Endodermal cell (in vitro differentiated cells): Measurements from ENCODE around the gene DNAJC17. TPM values are rescaled to one million over a fixed set of nuclear protein-coding genes. Genes with fewer than 3 reads are reported as not detected.
A peak's percentile ranks its signal among the peaks of the same experiment; 100 is the strongest.

Experiments
- DNase-seq: peaks from one replicate; pipeline ENCODE4 v3.0.0-alpha.2; 2017
- H3K27ac ChIP-seq: 2 replicates; pipeline ENCODE4 v1.5.1; 2013; ENCODE audit warnings: mild to moderate bottlenecking, low read depth, low read length, moderate library complexity
- H3K27me3 ChIP-seq: 2 replicates; pipeline ENCODE4 v1.6.1; 2013; ENCODE audit warnings: mild to moderate bottlenecking, low read length, moderate library complexity; ENCODE audit not compliant: insufficient read depth, control insufficient read depth, poor library complexity, severe bottlenecking
- H3K36me3 ChIP-seq: 2 replicates; pipeline ENCODE4 v1.7.0; 2013; ENCODE audit warnings: mild to moderate bottlenecking, low read length, moderate library complexity; ENCODE audit not compliant: control insufficient read depth, insufficient read depth
- H3K4me1 ChIP-seq: one replicate; pipeline ENCODE4 v1.7.0; 2013; ENCODE audit warnings: low read length; ENCODE audit not compliant: control insufficient read depth, insufficient read depth
- H3K4me3 ChIP-seq: 2 replicates; pipeline ENCODE4 v1.5.1; 2013; ENCODE audit warnings: mild to moderate bottlenecking, low read length, moderate library complexity
- H3K9ac ChIP-seq: 2 replicates; pipeline ENCODE4 v1.6.1; 2013; ENCODE audit warnings: mild to moderate bottlenecking, low read length, moderate library complexity; ENCODE audit not compliant: poor library complexity, severe bottlenecking; ENCODE audit errors: extremely low read depth
- H3K9me3 ChIP-seq: 2 replicates; pipeline ENCODE4 v1.6.1; 2013; ENCODE audit warnings: mild to moderate bottlenecking, low read length, moderate library complexity; ENCODE audit not compliant: control insufficient read depth
- H3K27ac Mint-ChIP-seq: 2 replicates; pipeline ENCODE4 v1.8.0; 2020; ENCODE audit warnings: mixed read lengths
- H3K27me3 Mint-ChIP-seq: 2 replicates; pipeline ENCODE4 v1.8.0; 2021; ENCODE audit warnings: mild to moderate bottlenecking, mixed read lengths; ENCODE audit not compliant: insufficient read depth
- H3K36me3 Mint-ChIP-seq: 2 replicates; pipeline ENCODE4 v1.8.0; 2020; ENCODE audit warnings: low read depth, mixed read lengths
- H3K4me1 Mint-ChIP-seq: 2 replicates; pipeline ENCODE4 v1.8.0; 2020; ENCODE audit warnings: mixed read lengths
- H3K4me3 Mint-ChIP-seq: 2 replicates; pipeline ENCODE4 v1.8.0; 2020; ENCODE audit warnings: mild to moderate bottlenecking, moderate library complexity, mixed read lengths
- H3K9me3 Mint-ChIP-seq: 2 replicates; pipeline ENCODE4 v1.8.0; 2020; ENCODE audit warnings: mild to moderate bottlenecking, mixed read lengths
- CTCF ChIP-seq: fragments of 200-600 bp; sonication (generic); conservative IDR thresholded peaks from 2 replicates; pipeline ENCODE4 v1.5.0; 2021; ENCODE audit warnings: antibody characterized with exemption, mild to moderate bottlenecking
- WGBS, 2 experiments: methylation state at CpG; one replicate each; pipeline versions ENCODE4 v1.1.5 to v1.1.7; 2013; ENCODE audit warnings: missing lambda C conversion rate in 2 of 2, mixed read lengths in 1 of 2; ENCODE audit not compliant: insufficient coverage in 1 of 2, insufficient read length in 1 of 2; 5-methylcytosine and 5-hydroxymethylcytosine counted together
- total RNA-seq, 2 donors: library from RNA; stranded (reverse); fragmentation: NEBNext Ultra II Directional in 1 of 2; extraction: Animal tissue kit (Norgen Biotek cat#: 25700) in 1 of 2; gene quantifications; 2 replicates in 1 of 2; 3 replicates in 1 of 2; pipeline ENCODE4 v1.2.1, GENCODE V29; 2021

DNAJC17 gene
- total RNA-seq, 2 donors from 2014 or later = 34.0 to 41.0 TPM

DNA sequence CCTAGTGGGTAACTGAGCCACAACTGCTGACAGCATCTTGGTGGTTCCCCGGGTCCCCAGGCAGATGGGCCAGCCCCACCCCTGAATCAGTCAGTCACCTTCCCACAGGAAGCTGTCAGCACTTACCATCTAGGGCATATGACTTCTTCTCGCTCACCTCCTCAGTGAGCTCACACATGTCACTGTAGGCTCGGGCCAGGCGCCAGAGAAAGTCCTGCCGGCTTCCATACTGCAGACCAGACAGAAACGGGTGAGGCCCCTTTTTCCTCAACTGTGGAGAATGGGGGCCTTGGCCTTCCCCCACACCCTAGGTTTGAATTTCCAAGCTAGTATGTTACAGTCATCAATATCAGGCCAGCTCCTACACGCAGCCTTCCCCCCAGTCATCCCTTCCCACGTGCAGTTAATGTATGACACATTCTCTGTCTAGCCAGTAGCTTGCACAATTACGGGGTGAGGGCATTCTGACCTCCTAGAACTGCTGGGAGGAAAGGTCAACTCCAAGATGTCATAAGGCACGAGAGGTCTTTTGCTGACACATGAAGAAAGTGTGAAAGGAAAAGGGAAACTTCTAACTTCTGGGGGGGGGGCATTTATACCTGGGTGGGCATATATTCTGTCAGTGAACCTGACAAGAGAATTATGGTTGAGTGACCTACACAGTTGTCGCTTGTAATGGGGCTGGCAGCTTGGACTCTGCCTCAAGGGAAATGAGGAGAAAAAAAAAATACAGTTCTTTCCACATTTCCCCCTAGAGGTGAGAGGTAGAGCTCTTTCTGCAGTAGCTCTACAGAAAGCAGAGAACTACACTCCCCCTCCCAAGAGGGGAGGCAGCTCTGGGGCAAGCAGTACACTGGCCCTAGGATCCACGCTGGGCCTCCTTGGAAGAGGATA is 63.1 kb downstream of the DNAJC17 start:
- Histone ChIP-seq H3K27me3 (no peaks in the 10 kb centered on the region), H3K9me3 (no peaks in the 10 kb centered on the region), H3K4me1 (no peaks in the 10 kb centered on the region), H3K27ac (no peak overlapping the region), H3K36me3 (peaks cover 52% of the 10 kb centered on the region), H3K9ac (no peak overlapping the region), H3K4me3 (no peak overlapping the region)
- WGBS, 2 experiments = 92 to 93% methylated on average over 5 to 12 of the region's 12 CpGs
- Mint-ChIP-seq H3K4me3 (no peak overlapping the region), H3K27ac (no peak overlapping the region), H3K27me3 (no peaks in the 10 kb centered on the region), H3K9me3 (no peaks in the 10 kb centered on the region), H3K36me3 (peaks cover 21% of the 10 kb centered on the region), H3K4me1 (peaks cover 5% of the 10 kb centered on the region)
- DNase-seq = no peak
- peak; percentile 60 for TF ChIP-seq CTCF

- peaks cover 11% of the 10 kb centered on the region for H3K4me1 Mint-ChIP-seq
- Histone ChIP-seq H3K27ac (no peak overlapping the region), H3K27me3 (no peaks in the 10 kb centered on the region), H3K4me3 (no peak overlapping the region), H3K9ac (no peak overlapping the region), H3K9me3 (no peaks in the 10 kb centered on the region), H3K4me1 (no peaks in the 10 kb centered on the region), H3K36me3 (peaks cover 56% of the 10 kb centered on the region)
- no peak overlapping the region for H3K4me3 Mint-ChIP-seq
- H3K36me3 Mint-ChIP-seq = peaks cover 24% of the 10 kb centered on the region
- DNase-seq = no peak
- H3K9me3 Mint-ChIP-seq = no peaks in the 10 kb centered on the region
- no peak for TF ChIP-seq CTCF
- H3K27me3 Mint-ChIP-seq = no peaks in the 10 kb centered on the region
- WGBS, 2 experiments = 86 to 100% methylated on average over 2 of the region's 2 CpGs
- no peak overlapping the region for H3K27ac Mint-ChIP-seq
Observed at GRCh38 chr15:40743485-40743901, 63.8 kb downstream of the DNAJC17 start.

DNA sequence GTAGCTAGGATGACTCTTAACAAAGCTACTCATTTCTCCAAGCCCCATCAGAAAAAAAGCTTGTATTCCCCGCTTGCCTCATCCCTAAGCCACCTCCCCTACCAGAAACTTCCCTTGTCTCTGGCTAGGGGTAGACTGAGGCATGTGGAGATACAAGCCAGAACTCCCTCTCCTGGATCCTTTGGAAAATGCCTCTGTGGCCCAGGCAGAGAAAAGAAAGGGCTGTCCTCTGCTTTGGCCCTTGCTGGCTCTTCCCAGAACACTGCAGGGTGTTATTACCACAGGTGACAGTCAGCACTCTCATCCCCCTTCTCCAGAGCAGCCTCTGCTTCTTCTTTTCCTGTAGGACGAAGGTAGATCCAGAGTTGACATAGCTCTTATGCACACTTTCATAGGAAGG is 67.4 kb downstream of the DNAJC17 start:
- H3K27me3 ChIP-seq = no peaks in the 10 kb centered on the region
- no peaks in the 10 kb centered on the region for H3K27me3 Mint-ChIP-seq
- H3K4me3 Mint-ChIP-seq = no peak overlapping the region
- H3K4me1 ChIP-seq = no peaks in the 10 kb centered on the region
- peaks cover 82% of the 10 kb centered on the region for H3K36me3 ChIP-seq
- H3K4me3 ChIP-seq = no peak overlapping the region
- 94% methylated on average over 2 of the region's 2 CpGs; no CpG with 5 or more reads in 1 of the 2 experiments for WGBS, 2 experiments
- H3K36me3 Mint-ChIP-seq = peaks cover 54% of the 10 kb centered on the region
- TF ChIP-seq CTCF = peak; percentile 60
- H3K27ac Mint-ChIP-seq = peak overlapping the region; percentile 42
- no peak overlapping the region for H3K9ac ChIP-seq
- H3K9me3 ChIP-seq = no peaks in the 10 kb centered on the region
- DNase-seq = peak; percentile 54
- H3K4me1 Mint-ChIP-seq = peaks cover 14% of the 10 kb centered on the region
- H3K9me3 Mint-ChIP-seq = no peaks in the 10 kb centered on the region
- no peak overlapping the region for H3K27ac ChIP-seq
